IPS DF 6.9 (cell line): Measurements from ENCODE around the gene SBF2.
"Not testable (repeated sequence)": the region's sequence is repeated elsewhere in the genome, so short reads cannot be mapped to it uniquely, and the experiment has no call there.

Source experiments
- DNase-seq: peaks from one replicate; pipeline ENCODE4 v3.0.0-alpha.2; 2013; ENCODE audit warnings: low read depth, low spot score
- H3K27ac ChIP-seq: one replicate; pipeline ENCODE4 v1.5.1; 2013; ENCODE audit warnings: low read length, control low read depth
- H3K27me3 ChIP-seq: 2 replicates; pipeline ENCODE4 v1.6.1; 2013; ENCODE audit warnings: mild to moderate bottlenecking, low read length; ENCODE audit not compliant: control insufficient read depth, insufficient read depth
- H3K36me3 ChIP-seq: 2 replicates; pipeline ENCODE4 v1.6.1; 2013; ENCODE audit warnings: low read length; ENCODE audit not compliant: control insufficient read depth, insufficient read depth
- H3K4me1 ChIP-seq: 2 replicates; pipeline ENCODE4 v1.6.1; 2013; ENCODE audit warnings: low read length; ENCODE audit not compliant: control insufficient read depth, insufficient read depth
- H3K4me3 ChIP-seq: 2 replicates; pipeline ENCODE4 v1.5.1; 2013; ENCODE audit warnings: mild to moderate bottlenecking, low read length
- H3K9me3 ChIP-seq: 2 replicates; pipeline ENCODE4 v1.6.1; 2013; ENCODE audit warnings: low read length, inconsistent platforms; ENCODE audit not compliant: control insufficient read depth, insufficient read depth
- WGBS: extraction: QIAGEN DNeasy Blood & Tissue Kit; methylation state at CpG from one replicate; pipeline ENCODE4 v1.1.7; 2013; ENCODE audit warnings: mixed read lengths, missing lambda C conversion rate; ENCODE audit not compliant: insufficient read length, insufficient coverage; 5-methylcytosine and 5-hydroxymethylcytosine counted together

The SBF2 gene

GRCh38 chr11:10091314-10092045, 202.5 kb downstream of the SBF2 start:
- Histone ChIP-seq H3K36me3 (no peaks in the 10 kb centered on the region), H3K4me1 (no peaks in the 10 kb centered on the region), H3K9me3 (no peaks in the 10 kb centered on the region), H3K4me3 (no peak overlapping the region), H3K27me3 (no peaks in the 10 kb centered on the region), H3K27ac (no peak overlapping the region)
- DNase-seq, result no peak
- no CpG with 5 or more reads among the region's 3 CpGs for WGBS

DNA sequence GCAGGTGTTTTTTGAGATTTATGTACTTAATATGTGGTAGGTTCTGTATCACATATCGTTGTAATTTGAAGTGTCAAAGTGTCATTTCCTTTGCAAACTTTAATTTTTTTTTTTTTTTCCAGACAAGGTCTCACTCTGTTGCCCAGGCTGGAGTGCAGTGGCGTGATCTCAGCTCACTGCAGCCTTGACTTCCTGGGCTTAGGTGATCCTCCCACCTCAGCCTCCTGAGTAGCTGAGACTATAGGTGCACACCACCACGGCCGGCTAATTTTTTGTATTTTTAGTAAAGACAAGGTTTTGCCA, 206.1 kb downstream of the SBF2 start:
- H3K27me3 ChIP-seq, DNase-seq, H3K36me3 ChIP-seq, H3K4me1 ChIP-seq, H3K9me3 ChIP-seq, H3K27ac ChIP-seq, H3K4me3 ChIP-seq: not testable (repeated sequence)
- WGBS, result no CpG with 5 or more reads among the region's 4 CpGs

DNA sequence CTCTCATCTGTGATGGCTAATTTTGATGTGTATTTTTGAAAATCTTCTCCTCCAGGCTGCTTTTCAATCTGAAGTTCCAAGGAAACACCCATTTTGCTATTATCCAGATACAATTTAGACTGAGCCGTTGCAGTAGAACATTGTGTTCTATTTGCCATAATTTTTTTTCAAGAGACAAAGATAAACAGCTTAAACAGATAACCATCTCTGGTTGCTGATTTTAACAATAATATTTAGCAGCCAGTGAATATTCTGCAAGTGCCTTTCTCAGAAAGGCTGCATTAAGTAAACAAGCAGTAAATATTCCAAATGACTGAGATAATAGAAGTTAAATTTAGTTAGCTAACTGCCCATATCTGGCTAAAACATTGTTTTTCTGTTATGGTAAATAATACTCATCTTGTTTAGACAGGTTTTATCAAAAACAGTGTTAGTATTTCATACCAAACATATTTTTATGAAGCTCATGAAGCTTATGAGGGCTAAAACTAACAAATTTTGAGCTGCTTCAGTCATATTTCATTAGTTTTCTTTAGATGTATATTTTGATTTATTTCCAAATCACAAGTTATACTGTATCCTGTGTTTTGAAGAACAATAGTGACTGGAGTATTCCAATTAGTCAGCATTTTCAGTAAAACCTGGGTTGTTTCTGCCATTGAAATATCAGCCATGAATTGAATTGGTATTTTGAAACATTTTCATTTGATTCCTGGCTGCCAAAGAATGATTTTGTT, 206.7 kb downstream of the SBF2 start:
- Histone ChIP-seq H3K27ac (no peak overlapping the region), H3K4me1 (no peaks in the 10 kb centered on the region), H3K27me3 (no peaks in the 10 kb centered on the region), H3K9me3 (no peaks in the 10 kb centered on the region), H3K36me3 (no peaks in the 10 kb centered on the region), H3K4me3 (no peak overlapping the region)
- no peak for DNase-seq
- no CpG with 5 or more reads among the region's 1 CpG for WGBS

DNA sequence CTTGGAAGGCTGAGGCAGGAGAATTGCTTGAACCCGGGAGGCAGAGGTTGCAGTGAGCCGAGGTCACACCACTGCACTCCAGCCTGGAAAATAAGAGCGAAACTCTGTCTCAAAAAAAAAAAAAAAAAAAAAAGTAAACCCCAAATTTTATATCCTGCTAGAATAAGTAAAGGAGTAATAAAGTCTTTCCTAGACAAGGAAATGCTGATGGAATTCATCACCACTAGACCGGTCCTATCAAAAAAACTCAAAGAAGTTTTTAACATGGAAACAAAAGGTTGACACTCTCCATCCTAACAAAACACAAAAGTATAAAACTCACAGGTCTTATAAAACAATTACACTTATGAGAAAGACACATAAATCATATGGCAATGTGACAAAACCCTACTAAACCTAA, 213.9 kb downstream of the SBF2 start:
- H3K9me3 ChIP-seq, result no peaks in the 10 kb centered on the region
- WGBS, result no CpG with 5 or more reads among the region's 4 CpGs
- H3K4me3 ChIP-seq, result no peak overlapping the region
- H3K27me3 ChIP-seq, result no peaks in the 10 kb centered on the region
- peaks cover 5% of the 10 kb centered on the region; the same call in 1 of the 2 replicates for H3K4me1 ChIP-seq
- no peaks in the 10 kb centered on the region for H3K36me3 ChIP-seq
- no peak overlapping the region for H3K27ac ChIP-seq
- no peak for DNase-seq

DNA sequence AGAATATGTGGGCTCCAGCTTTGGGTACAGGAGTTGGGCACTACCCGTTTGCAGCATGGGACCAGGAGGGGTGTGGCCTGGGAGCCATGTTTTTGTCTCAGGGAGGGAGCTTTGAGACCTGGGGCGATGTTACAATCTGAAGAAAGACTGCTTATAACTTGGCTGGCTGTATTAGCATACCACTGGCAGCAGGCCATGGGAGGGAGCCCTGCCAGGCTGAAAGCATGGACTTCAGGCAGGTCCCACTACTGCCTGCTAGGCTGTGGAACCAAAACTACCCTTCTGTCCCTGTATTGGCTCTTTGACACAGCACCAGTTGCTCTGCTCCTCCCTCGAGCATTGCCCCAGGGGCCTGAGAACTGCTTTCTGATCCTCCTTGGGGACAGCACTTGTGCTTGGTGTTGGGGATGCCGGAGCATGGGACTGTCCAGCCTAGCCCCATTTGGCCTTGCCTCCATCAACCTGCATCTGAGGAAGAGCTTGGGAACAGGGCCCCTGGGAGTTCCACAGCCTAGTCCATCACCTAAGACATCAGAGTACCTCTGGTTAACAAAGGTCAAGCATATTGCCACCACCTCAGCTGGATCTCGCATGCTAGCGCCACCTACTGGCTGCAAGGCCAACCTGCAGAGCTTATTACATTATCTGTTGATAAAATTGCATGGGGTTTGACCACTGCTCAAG, 217.4 kb downstream of the SBF2 start:
- no peaks in the 10 kb centered on the region for H3K36me3 ChIP-seq
- no peak overlapping the region for H3K4me3 ChIP-seq
- peak; percentile 48 for DNase-seq
- no peaks in the 10 kb centered on the region for H3K27me3 ChIP-seq
- peaks cover 5% of the 10 kb centered on the region; the same call in 1 of the 2 replicates for H3K4me1 ChIP-seq
- WGBS, result no CpG with 5 or more reads among the region's 6 CpGs
- no peak overlapping the region for H3K27ac ChIP-seq
- no peaks in the 10 kb centered on the region for H3K9me3 ChIP-seq

- DNase-seq, result no peak
- H3K36me3 ChIP-seq, result no peaks in the 10 kb centered on the region
- no CpG with 5 or more reads among the region's 2 CpGs for WGBS
- H3K27ac ChIP-seq, result no peak overlapping the region
- H3K4me1 ChIP-seq, result peaks cover 5% of the 10 kb centered on the region; the same call in 1 of the 2 replicates
- H3K9me3 ChIP-seq, result no peaks in the 10 kb centered on the region
- no peaks in the 10 kb centered on the region for H3K27me3 ChIP-seq
- H3K4me3 ChIP-seq, result no peak overlapping the region
Observed at GRCh38 chr11:10075141-10075540, 218.9 kb downstream of the SBF2 start.

DNA sequence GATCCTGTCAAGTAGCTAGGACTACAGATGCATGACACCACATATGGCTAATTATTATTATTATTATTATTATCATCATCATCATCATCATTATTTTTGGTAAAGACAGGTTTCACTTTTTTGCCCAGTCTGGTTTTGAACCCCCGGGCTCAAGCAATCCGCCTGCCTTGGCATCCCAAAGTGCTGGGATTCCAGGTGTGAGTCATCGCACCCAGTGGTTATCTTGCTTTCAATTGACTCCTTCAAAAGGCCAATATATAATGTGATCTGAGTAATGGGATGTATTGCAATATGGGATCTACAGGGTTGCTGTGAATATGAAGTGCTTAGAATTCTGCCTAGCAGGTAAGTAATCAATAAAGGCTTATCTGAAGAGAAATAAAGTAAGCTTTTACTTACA, 221.2 kb downstream of the SBF2 start:
- DNase-seq, result no peak
- no peaks in the 10 kb centered on the region for H3K36me3 ChIP-seq

DNA sequence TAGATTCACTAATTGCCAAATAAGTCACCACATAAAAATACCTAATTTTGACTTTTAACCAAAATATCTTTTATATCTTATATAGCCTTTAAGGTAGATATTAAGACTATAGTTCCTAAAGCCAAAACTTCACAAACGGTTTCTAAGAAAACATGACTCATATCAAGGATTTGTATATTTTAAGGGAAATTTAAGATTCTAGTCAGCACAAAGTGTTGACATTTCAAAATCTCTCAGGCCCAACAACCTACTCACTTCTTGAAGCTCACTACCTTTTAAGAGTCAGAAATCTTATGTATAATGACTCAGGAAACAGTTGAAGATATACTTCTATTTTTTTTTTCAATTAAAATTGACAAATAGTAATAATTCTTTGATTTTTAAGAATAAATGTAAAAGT, 221.9 kb downstream of the SBF2 start:
- H3K27ac ChIP-seq, result no peak overlapping the region
- peaks cover 5% of the 10 kb centered on the region; the same call in 1 of the 2 replicates for H3K4me1 ChIP-seq
- H3K4me3 ChIP-seq, result no peak overlapping the region
- H3K9me3 ChIP-seq, result no peaks in the 10 kb centered on the region
- no peaks in the 10 kb centered on the region for H3K36me3 ChIP-seq
- DNase-seq, result no peak
- H3K27me3 ChIP-seq, result no peaks in the 10 kb centered on the region
- WGBS, result no CpG with 5 or more reads among the region's 1 CpG

More for the DNA sequence above, 221.2 kb downstream of the SBF2 start:
- no peaks in the 10 kb centered on the region for H3K9me3 ChIP-seq
- H3K4me3 ChIP-seq, result no peak overlapping the region
- H3K27me3 ChIP-seq, result no peaks in the 10 kb centered on the region
- no CpG with 5 or more reads among the region's 3 CpGs for WGBS
- peaks cover 5% of the 10 kb centered on the region; the same call in 1 of the 2 replicates for H3K4me1 ChIP-seq
- H3K27ac ChIP-seq, result no peak overlapping the region

DNA sequence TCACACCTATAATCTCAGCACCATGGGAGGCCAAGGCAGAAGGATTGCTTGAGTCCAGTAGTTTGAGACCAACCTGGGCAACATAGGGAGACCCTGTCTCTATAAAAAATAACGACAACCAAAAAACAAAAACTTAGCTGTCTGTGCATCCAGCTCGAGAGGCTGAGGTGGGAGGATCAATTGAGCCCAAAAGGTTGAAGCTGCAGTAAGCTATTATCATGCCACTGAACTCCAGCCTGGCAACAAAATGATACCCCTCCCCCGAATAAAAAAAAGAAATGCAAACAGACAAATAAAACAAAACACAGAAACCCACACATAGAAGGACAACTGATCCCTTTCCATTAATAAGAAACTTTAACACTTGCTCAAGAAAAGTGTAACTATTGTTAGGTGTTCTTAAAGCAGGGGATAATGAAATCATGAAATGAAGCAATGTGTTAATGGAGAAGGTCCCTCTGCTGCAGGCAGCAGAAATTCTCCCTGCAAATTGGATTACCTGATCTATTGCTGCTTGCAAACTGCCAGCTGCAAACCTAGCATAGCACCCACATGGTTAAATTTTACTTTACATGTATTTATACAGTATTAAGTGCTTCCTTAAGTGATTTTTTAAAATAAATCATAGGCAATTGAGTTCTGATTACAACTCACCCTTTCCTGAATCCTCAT, 226.3 kb downstream of the SBF2 start:
- Histone ChIP-seq H3K9me3 (no peaks in the 10 kb centered on the region), H3K27ac (no peak overlapping the region), H3K4me3 (no peak overlapping the region), H3K36me3 (no peaks in the 10 kb centered on the region), H3K27me3 (no peaks in the 10 kb centered on the region), H3K4me1 (no peaks in the 10 kb centered on the region)
- DNase-seq, result no peak
- WGBS, result no CpG with 5 or more reads among the region's 3 CpGs

DNA sequence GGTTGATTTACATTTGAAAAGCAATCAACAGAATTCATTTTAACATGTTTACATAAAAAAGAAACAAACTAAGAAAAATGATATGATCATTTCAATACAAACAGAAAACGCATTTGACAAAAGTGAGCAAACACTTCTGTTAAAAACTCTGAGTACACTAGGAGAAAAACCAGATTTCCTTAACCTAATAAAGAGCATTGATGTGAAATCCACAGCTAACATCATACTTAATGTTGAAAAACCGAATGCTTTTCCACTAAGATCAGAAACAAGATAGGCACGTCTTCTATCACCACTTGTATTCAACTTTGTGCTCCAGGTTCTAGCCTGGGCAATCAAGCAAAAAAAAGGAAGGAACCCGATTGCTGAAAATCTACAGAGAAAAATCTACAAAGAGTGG, 227.6 kb downstream of the SBF2 start:
- Histone ChIP-seq H3K27ac (no peak overlapping the region), H3K36me3 (no peaks in the 10 kb centered on the region), H3K9me3 (no peaks in the 10 kb centered on the region), H3K4me1 (no peaks in the 10 kb centered on the region), H3K27me3 (no peaks in the 10 kb centered on the region), H3K4me3 (no peak overlapping the region)
- WGBS, result no CpG with 5 or more reads among the region's 4 CpGs
- DNase-seq, result no peak
